DOHH2 (cell line): Measurements from ENCODE around the gene ATP5F1D.

ENCODE experiments used
- CTCF ChIP-seq: fragments of 200-600 bp; sonication (generic); IDR thresholded peaks from one replicate; pipeline ENCODE4 v1.5.1; 2014; ENCODE audit warnings: antibody characterized with exemption, mild to moderate bottlenecking, low read depth, low read length; ENCODE audit not compliant: poor library complexity, severe bottlenecking
- EZH2phosphoT487 ChIP-seq: fragments of 200-600 bp; sonication (generic); IDR thresholded peaks from 2 replicates; pipeline ENCODE4 v1.6.1; 2017; ENCODE audit warnings: borderline replicate concordance, mild to moderate bottlenecking, antibody characterized with exemption, low read length, moderate library complexity, mixed read lengths

GRCh38 chr19:1269065-1269477, 27.5 kb downstream of the ATP5F1D start, which contains the start of gene CIRBP:
- TF ChIP-seq EZH2phosphoT487 (no peak), CTCF (no peak)
